ENCODE data around the gene BCKDHA.
A peak's percentile ranks its signal among the peaks of the same experiment; 100 is the strongest.

Gene BCKDHA

DNA sequence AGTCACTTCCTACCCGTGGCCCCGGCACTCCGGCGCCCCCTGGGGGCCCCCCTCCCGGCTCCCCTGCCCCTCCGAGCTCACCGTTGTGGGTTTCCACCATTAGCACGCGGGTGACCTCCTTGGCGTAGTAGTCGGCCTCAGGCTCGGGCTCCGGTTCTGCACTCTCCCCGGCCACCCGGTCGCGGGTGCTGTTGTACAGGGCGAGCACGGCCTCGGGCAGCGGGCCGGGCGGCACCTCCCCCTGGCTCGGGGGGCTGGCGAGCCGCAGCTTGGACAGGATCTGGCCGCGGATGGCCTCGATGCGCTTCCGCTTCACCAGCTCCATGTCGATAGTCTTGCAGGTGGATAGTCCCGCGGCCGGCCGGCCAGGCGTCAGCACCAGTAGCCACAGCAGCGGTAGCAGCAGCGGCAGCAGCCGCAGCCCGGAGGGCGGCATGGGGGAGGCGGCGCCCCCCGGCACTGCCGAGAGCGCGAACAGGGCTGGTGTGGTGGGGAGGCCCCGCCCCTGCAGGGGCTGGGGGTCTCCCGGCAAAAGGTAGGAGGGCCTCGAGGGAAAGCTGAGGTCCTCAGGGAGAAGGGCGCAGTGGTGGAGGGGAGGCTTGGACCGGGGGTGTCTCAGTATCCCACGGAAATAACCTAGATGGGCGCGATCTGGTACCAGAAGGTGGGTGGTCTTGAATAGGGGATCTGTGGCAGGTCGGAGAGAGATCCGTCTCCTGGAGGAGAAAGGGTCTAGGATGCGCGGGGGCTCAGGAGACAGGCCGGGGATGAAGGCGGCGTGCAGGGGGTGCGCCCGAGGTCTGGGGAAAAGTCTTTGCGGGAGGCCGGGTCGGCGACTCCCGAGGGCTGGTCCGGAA, 44.8 kb upstream of the BCKDHA start:
- TF ChIP-seq, protein P1, sequence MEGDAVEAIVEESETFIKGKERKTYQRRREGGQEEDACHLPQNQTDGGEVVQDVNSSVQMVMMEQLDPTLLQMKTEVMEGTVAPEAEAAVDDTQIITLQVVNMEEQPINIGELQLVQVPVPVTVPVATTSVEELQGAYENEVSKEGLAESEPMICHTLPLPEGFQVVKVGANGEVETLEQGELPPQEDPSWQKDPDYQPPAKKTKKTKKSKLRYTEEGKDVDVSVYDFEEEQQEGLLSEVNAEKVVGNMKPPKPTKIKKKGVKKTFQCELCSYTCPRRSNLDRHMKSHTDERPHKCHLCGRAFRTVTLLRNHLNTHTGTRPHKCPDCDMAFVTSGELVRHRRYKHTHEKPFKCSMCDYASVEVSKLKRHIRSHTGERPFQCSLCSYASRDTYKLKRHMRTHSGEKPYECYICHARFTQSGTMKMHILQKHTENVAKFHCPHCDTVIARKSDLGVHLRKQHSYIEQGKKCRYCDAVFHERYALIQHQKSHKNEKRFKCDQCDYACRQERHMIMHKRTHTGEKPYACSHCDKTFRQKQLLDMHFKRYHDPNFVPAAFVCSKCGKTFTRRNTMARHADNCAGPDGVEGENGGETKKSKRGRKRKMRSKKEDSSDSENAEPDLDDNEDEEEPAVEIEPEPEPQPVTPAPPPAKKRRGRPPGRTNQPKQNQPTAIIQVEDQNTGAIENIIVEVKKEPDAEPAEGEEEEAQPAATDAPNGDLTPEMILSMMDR (IDR thresholded peaks at IDR 0.05): peak; percentile 78

DNA sequence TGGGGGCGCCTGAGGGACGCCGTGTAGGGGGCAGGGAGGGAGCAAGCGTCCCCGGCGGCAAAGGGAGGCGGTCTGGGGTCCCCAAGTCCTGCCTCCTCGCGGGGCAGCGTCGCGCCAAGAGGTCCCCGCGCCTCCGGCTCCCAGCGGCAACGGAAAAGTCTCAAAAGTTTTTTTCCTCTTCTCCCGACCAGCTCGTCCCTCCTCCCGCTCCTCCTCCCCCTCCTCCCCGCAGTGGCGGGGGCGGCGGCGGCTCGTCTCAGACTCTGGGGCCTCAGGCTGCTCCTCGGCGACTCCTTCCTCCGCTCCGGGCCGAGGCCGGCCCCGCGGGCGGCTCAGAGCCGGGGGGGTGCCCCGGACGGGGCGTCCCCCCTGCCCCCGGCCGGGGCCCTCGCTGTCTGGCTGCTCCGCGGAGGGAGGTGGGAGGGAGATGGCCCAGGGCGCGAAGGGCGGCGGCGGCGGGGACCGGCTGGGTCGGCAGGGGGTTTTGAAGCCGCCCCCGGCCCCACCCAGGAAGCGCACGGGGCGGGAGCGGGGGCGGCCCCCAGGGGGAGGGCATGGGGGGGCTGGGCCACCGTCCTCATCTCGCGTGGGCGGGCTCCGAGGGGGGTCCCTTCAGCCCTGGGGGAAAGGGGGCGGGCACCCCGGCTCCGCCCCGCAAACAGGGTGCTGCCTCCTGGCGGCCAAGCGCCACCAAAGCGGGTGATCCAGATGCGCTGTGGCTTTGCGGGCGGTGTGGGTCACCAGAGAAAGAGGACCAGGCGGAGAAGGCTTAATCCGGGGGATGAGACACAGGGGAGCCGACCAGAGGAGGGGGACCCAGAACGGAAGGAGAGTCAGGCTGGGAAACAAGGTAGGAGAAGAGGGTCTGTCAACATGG, 43.9 kb upstream of the BCKDHA start, which contains the start of gene TGFB1:
Gene TGFB1, minus strand, starts transcription at position 457 of the 877 bp plus-strand sequence. CDS start 878 bp downstream, outside the sequence.
- Histone ChIP-seq H3K4me3 (ENCODE audit: low read depth in 1 of 2, low read length in 1 of 2) (peak within 1 kb of the TSS; percentile 98 to 100), H3K27me3 (no peaks in the 10 kb centered on the region), H3K27ac (peak within 1 kb of the TSS; percentile 98), H3K36me3 (peaks cover 19% of the 10 kb centered on the region), H3K9me3 (no peaks in the 10 kb centered on the region), H3K4me1 (ENCODE audit: control insufficient read depth in 1 of 2, insufficient read depth in 1 of 2, low read depth in 1 of 2, low read length in 1 of 2) (peaks cover 72 to 78% of the 10 kb centered on the region in 2 experiments)
- TF ChIP-seq, protein P1 (IDR thresholded peaks at IDR 0.05): peak; percentile 97

More for the DNA sequence above, 44.8 kb upstream of the BCKDHA start:
- no peaks in the 10 kb centered on the region for H3K27me3 ChIP-seq
- no peaks in the 10 kb centered on the region for H3K9me3 ChIP-seq
- H3K4me1 ChIP-seq (ENCODE audit: control insufficient read depth in 1 of 2, insufficient read depth in 1 of 2, low read depth in 1 of 2, low read length in 1 of 2): peaks cover 73 to 80% of the 10 kb centered on the region in 2 experiments
- peak overlapping the region; percentile 98 to 100 for H3K4me3 ChIP-seq (ENCODE audit: low read depth in 1 of 2, low read length in 1 of 2)
- H3K36me3 ChIP-seq: peaks cover 18% of the 10 kb centered on the region
- H3K27ac ChIP-seq: peak overlapping the region; percentile 98

DNA sequence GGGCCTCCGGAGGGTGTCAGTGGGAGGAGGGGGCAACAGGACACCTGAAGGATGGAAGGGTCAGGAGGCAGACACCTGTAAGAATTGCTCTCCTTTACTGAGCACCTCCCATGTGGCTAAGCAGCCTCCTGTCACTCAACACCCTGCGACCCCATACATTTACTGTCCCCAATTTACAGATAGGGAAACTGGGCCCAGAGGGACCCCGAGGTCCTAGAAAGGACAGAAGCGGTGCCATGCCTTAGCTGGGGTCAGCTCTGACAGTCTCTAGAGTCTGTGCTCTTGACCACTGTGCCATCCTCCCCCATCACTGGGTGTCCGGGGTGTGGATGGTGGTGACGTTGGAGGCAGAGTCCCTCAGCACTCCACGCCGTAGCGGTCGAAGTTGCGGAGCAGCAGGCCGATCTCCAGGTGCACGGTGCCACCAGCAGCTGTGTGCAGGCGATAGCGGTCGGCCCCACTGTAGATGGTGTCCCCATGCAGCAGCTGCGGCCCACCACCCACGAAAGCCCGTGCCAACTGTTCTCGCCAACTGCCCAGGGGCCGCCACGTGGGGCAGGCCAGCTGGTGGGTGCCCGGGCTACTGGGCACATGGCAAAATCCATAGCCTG, 43.2 kb upstream of the BCKDHA start:
- H3K9me3 ChIP-seq: no peaks in the 10 kb centered on the region
- peak overlapping the region; percentile 98 to 100 for H3K4me3 ChIP-seq (ENCODE audit: low read depth in 1 of 2, low read length in 1 of 2)
- TF ChIP-seq, protein P1 (IDR thresholded peaks at IDR 0.05): no peak
- no peaks in the 10 kb centered on the region for H3K27me3 ChIP-seq
- peak overlapping the region; percentile 98 for H3K27ac ChIP-seq
- peaks cover 19% of the 10 kb centered on the region for H3K36me3 ChIP-seq
- H3K4me1 ChIP-seq (ENCODE audit: control insufficient read depth in 1 of 2, insufficient read depth in 1 of 2, low read depth in 1 of 2, low read length in 1 of 2): peaks cover 64 to 71% of the 10 kb centered on the region in 2 experiments

GRCh38 chr19:41355035-41355434, 42.6 kb upstream of the BCKDHA start:
- Histone ChIP-seq H3K36me3 (peaks cover 19% of the 10 kb centered on the region), H3K9me3 (no peaks in the 10 kb centered on the region), H3K4me1 (ENCODE audit: control insufficient read depth in 1 of 2, insufficient read depth in 1 of 2, low read depth in 1 of 2, low read length in 1 of 2) (peaks cover 58 to 65% of the 10 kb centered on the region in 2 experiments), H3K27me3 (no peaks in the 10 kb centered on the region), H3K4me3 (ENCODE audit: low read depth in 1 of 2, low read length in 1 of 2) (peak overlapping the region in 1 of 2 experiments; percentile 98), H3K27ac (peak overlapping the region; percentile 98)
- TF ChIP-seq, protein P1 (IDR thresholded peaks at IDR 0.05): no peak

GRCh38 chr19:41355802-41356201, 41.8 kb upstream of the BCKDHA start:
- no peaks in the 10 kb centered on the region for H3K27me3 ChIP-seq
- H3K36me3 ChIP-seq: peaks cover 19% of the 10 kb centered on the region
- H3K4me3 ChIP-seq (ENCODE audit: low read depth in 1 of 2, low read length in 1 of 2): peak overlapping the region in 1 of 2 experiments; percentile 21
- H3K27ac ChIP-seq: peak overlapping the region; percentile 98
- TF ChIP-seq, protein P1 (IDR thresholded peaks at IDR 0.05): no peak
- H3K4me1 ChIP-seq (ENCODE audit: control insufficient read depth in 1 of 2, insufficient read depth in 1 of 2, low read depth in 1 of 2, low read length in 1 of 2): peaks cover 51 to 57% of the 10 kb centered on the region in 2 experiments
- H3K9me3 ChIP-seq: no peaks in the 10 kb centered on the region

Data from neutrophil (primary cell).